Trophoblast cell (in vitro differentiated cells and primary cell): ENCODE results near the gene CD200R1.

Experiments
- DNase-seq, 2 donors: peaks; one replicate each; pipeline ENCODE4 v3.0.0-alpha.2; 2016
- H2AFZ ChIP-seq: 2 replicates; pipeline ENCODE4 v1.6.1; 2013; ENCODE audit warnings: low read length, moderate library complexity, mild to moderate bottlenecking; ENCODE audit not compliant: insufficient read depth, poor library complexity
- H2AK5ac ChIP-seq: 2 replicates; pipeline ENCODE4 v1.6.1; 2013; ENCODE audit warnings: mild to moderate bottlenecking, low read length
- H2BK120ac ChIP-seq: 2 replicates; pipeline ENCODE4 v1.6.1; 2013; ENCODE audit warnings: low read length, mild to moderate bottlenecking, moderate library complexity; ENCODE audit not compliant: insufficient read depth, poor library complexity
- H2BK12ac ChIP-seq: 2 replicates; pipeline ENCODE4 v1.6.1; 2013; ENCODE audit warnings: mild to moderate bottlenecking, low read length, moderate library complexity
- H2BK5ac ChIP-seq: 2 replicates; pipeline ENCODE4 v1.6.1; 2013; ENCODE audit warnings: low read length, low read depth, moderate library complexity, mild to moderate bottlenecking; ENCODE audit not compliant: poor library complexity
- H3K14ac ChIP-seq: 2 replicates; pipeline ENCODE4 v1.6.1; 2013; ENCODE audit warnings: mild to moderate bottlenecking, low read length
- H3K18ac ChIP-seq: 2 replicates; pipeline ENCODE4 v1.6.1; 2013; ENCODE audit warnings: mild to moderate bottlenecking, low read length
- H3K23ac ChIP-seq: 2 replicates; pipeline ENCODE4 v1.6.1; 2013; ENCODE audit warnings: low read length
- H3K27ac ChIP-seq: 2 replicates; pipeline ENCODE4 v1.5.1; 2013; ENCODE audit warnings: low read depth, mild to moderate bottlenecking, inconsistent platforms, low read length, moderate library complexity
- H3K27me3 ChIP-seq: 2 replicates; pipeline ENCODE4 v1.6.1; 2013; ENCODE audit warnings: inconsistent platforms, mild to moderate bottlenecking, low read length, moderate library complexity; ENCODE audit not compliant: insufficient read depth
- H3K36me3 ChIP-seq, 2 experiments: 1 replicate in 1 of 2; 2 replicates in 1 of 2; pipeline ENCODE4 v1.6.1; 2013; ENCODE audit warnings: low read length in 2 of 2, mild to moderate bottlenecking in 2 of 2, moderate library complexity in 1 of 2; ENCODE audit not compliant: insufficient read depth in 2 of 2, control insufficient read depth in 1 of 2
- H3K4ac ChIP-seq: 2 replicates; pipeline ENCODE4 v1.6.1; 2013; ENCODE audit warnings: low read depth, mild to moderate bottlenecking, low read length, moderate library complexity
- H3K4me1 ChIP-seq, 2 experiments: 1 replicate in 1 of 2; 2 replicates in 1 of 2; pipeline ENCODE4 v1.6.1; 2013; ENCODE audit warnings: low read length in 2 of 2, mild to moderate bottlenecking in 2 of 2, moderate library complexity in 1 of 2; ENCODE audit not compliant: insufficient read depth in 2 of 2, control insufficient read depth in 1 of 2
- H3K4me2 ChIP-seq: 2 replicates; pipeline ENCODE4 v1.6.1; 2013; ENCODE audit warnings: inconsistent platforms, mild to moderate bottlenecking, low read length, moderate library complexity
- H3K4me3 ChIP-seq: 2 replicates; pipeline ENCODE4 v1.5.1; 2013; ENCODE audit warnings: mild to moderate bottlenecking, low read depth, low read length, inconsistent platforms
- H3K79me1 ChIP-seq: one replicate; pipeline ENCODE4 v1.6.1; 2013; ENCODE audit warnings: low read length
- H3K79me2 ChIP-seq: 2 replicates; pipeline ENCODE4 v1.6.1; 2013; ENCODE audit warnings: low read length, mild to moderate bottlenecking; ENCODE audit not compliant: control insufficient read depth, insufficient read depth, poor library complexity
- H3K9ac ChIP-seq: 2 replicates; pipeline ENCODE4 v1.6.1; 2013; ENCODE audit warnings: mild to moderate bottlenecking, low read length
- H3K9me3 ChIP-seq: 2 replicates; pipeline ENCODE4 v1.6.1; 2013; ENCODE audit warnings: low read depth, mild to moderate bottlenecking, control low read depth, inconsistent platforms, low read length; ENCODE audit not compliant: insufficient read depth
- H4K12ac ChIP-seq: 2 replicates; pipeline ENCODE4 v1.6.1; 2013; ENCODE audit warnings: low read depth, mild to moderate bottlenecking, low read length, moderate library complexity
- H4K8ac ChIP-seq: 2 replicates; pipeline ENCODE4 v1.6.1; 2013; ENCODE audit warnings: low read depth, mild to moderate bottlenecking, low read length, moderate library complexity
- H4K91ac ChIP-seq: one replicate; pipeline ENCODE4 v1.6.1; 2013; ENCODE audit warnings: low read depth, mild to moderate bottlenecking, low read length, moderate library complexity
- WGBS: extraction: QIAGEN DNeasy Blood & Tissue Kit; methylation state at CpG from one replicate; pipeline ENCODE4 v1.1.7; 2013; ENCODE audit warnings: missing lambda C conversion rate; ENCODE audit not compliant: insufficient read length, insufficient coverage; ENCODE audit errors: extremely low coverage; 5-methylcytosine and 5-hydroxymethylcytosine counted together

The CD200R1 gene

GRCh38 chr3:112881891-112882290 lies 93.0 kb downstream of the CD200R1 start:
- H3K4ac ChIP-seq = no peak overlapping the region
- no peaks in the 10 kb centered on the region for H3K79me1 ChIP-seq
- no peak overlapping the region for H3K23ac ChIP-seq
- no peaks in the 10 kb centered on the region for H3K27me3 ChIP-seq
- no peak overlapping the region for H4K91ac ChIP-seq
- H3K9ac ChIP-seq = no peak overlapping the region
- H3K4me2 ChIP-seq = no peak overlapping the region
- H2AFZ ChIP-seq = no peak overlapping the region
- no peak overlapping the region for H4K8ac ChIP-seq
- H2BK12ac ChIP-seq = no peak overlapping the region
- H3K36me3 ChIP-seq = no peaks in the 10 kb centered on the region
- no peaks in the 10 kb centered on the region for H3K79me2 ChIP-seq
- WGBS = no CpG with 5 or more reads among the region's 4 CpGs
- H2AK5ac ChIP-seq = no peak overlapping the region
- DNase-seq = no peak
- no peak overlapping the region for H2BK120ac ChIP-seq
- no peak overlapping the region for H3K27ac ChIP-seq
- H3K9me3 ChIP-seq = no peaks in the 10 kb centered on the region
- no peaks in the 10 kb centered on the region for H3K4me1 ChIP-seq
- no peak overlapping the region for H4K12ac ChIP-seq
- no peak overlapping the region for H3K14ac ChIP-seq
- H2BK5ac ChIP-seq = no peak overlapping the region
- no peak overlapping the region for H3K4me3 ChIP-seq
- no peak overlapping the region for H3K18ac ChIP-seq

- Histone ChIP-seq H4K91ac (no peak overlapping the region), H3K4me2 (no peak overlapping the region), H3K14ac (no peak overlapping the region), H3K27me3 (no peaks in the 10 kb centered on the region), H3K27ac (no peak overlapping the region), H2BK12ac (no peak overlapping the region), H4K12ac (no peak overlapping the region), H4K8ac (no peak overlapping the region), H2BK120ac (no peak overlapping the region), H3K9me3 (no peaks in the 10 kb centered on the region), H3K4me1 (no peaks in the 10 kb centered on the region), H3K36me3 (no peaks in the 10 kb centered on the region), H3K18ac (no peak overlapping the region), H3K4me3 (no peak overlapping the region), H3K9ac (no peak overlapping the region), H2BK5ac (no peak overlapping the region), H3K79me2 (no peaks in the 10 kb centered on the region), H3K79me1 (no peaks in the 10 kb centered on the region), H2AK5ac (no peak overlapping the region), H2AFZ (no peak overlapping the region), H3K23ac (no peak overlapping the region), H3K4ac (no peak overlapping the region)
- no peak for DNase-seq
- WGBS = no CpG with 5 or more reads among the region's 2 CpGs
Measured at GRCh38 chr3:112875561-112875960, 99.3 kb downstream of the CD200R1 start.

GRCh38 chr3:112874725-112875124 lies 100.2 kb downstream of the CD200R1 start:
- no peak overlapping the region for H3K4me2 ChIP-seq
- no peak overlapping the region for H3K9ac ChIP-seq
- H2BK12ac ChIP-seq = no peak overlapping the region
- H3K14ac ChIP-seq = no peak overlapping the region
- no peak overlapping the region for H3K23ac ChIP-seq
- no peak overlapping the region for H4K91ac ChIP-seq
- H2AK5ac ChIP-seq = no peak overlapping the region
- no peaks in the 10 kb centered on the region for H3K79me1 ChIP-seq
- H3K9me3 ChIP-seq = no peaks in the 10 kb centered on the region
- DNase-seq = no peak
- no peak overlapping the region for H3K4ac ChIP-seq
- H2BK5ac ChIP-seq = no peak overlapping the region
- H3K79me2 ChIP-seq = no peaks in the 10 kb centered on the region
- no peaks in the 10 kb centered on the region for H3K4me1 ChIP-seq
- no peak overlapping the region for H2AFZ ChIP-seq
- no peak overlapping the region for H2BK120ac ChIP-seq
- no peak overlapping the region for H4K8ac ChIP-seq
- H3K18ac ChIP-seq = no peak overlapping the region
- H3K36me3 ChIP-seq = no peaks in the 10 kb centered on the region
- H3K27me3 ChIP-seq = no peaks in the 10 kb centered on the region
- H4K12ac ChIP-seq = no peak overlapping the region
- no peak overlapping the region for H3K4me3 ChIP-seq
- no peak overlapping the region for H3K27ac ChIP-seq

GRCh38 chr3:112873632-112874031 lies 101.3 kb downstream of the CD200R1 start:
- Histone ChIP-seq H3K18ac (no peak overlapping the region), H3K36me3 (no peaks in the 10 kb centered on the region), H3K27me3 (no peaks in the 10 kb centered on the region), H4K91ac (no peak overlapping the region), H3K79me2 (no peaks in the 10 kb centered on the region), H3K23ac (no peak overlapping the region), H3K4me2 (no peak overlapping the region), H3K4me3 (no peak overlapping the region), H3K27ac (no peak overlapping the region), H2AFZ (no peak overlapping the region), H3K4me1 (no peaks in the 10 kb centered on the region), H4K8ac (no peak overlapping the region), H2BK5ac (no peak overlapping the region), H3K9ac (no peak overlapping the region), H2BK120ac (no peak overlapping the region), H3K79me1 (no peaks in the 10 kb centered on the region), H3K9me3 (no peaks in the 10 kb centered on the region), H3K14ac (no peak overlapping the region), H3K4ac (no peak overlapping the region), H4K12ac (no peak overlapping the region), H2BK12ac (no peak overlapping the region), H2AK5ac (no peak overlapping the region)
- DNase-seq = no peak
- WGBS = no CpG with 5 or more reads among the region's 2 CpGs
